22Rv1 (cell line): ENCODE data around the gene TM2D3.

ENCODE experiments used
- CTCF ChIP-seq: fragments of 450-650 bp; IDR thresholded peaks from 2 replicates; pipeline ENCODE4 v1.5.1; 2017; ENCODE audit warnings: mild to moderate bottlenecking
- ZFX ChIP-seq: fragments of 450-650 bp; IDR thresholded peaks from 2 replicates; pipeline ENCODE4 v1.6.1; 2017; ENCODE audit warnings: antibody characterized with exemption, borderline replicate concordance

GRCh38 chr15:101609742-101610610 is 42.2 kb downstream of the TM2D3 start:
- TF ChIP-seq CTCF (no peak), ZFX (no peak)
